Measurements from ENCODE around the gene TRMT2A. TPM values are rescaled to one million over a fixed set of nuclear protein-coding genes. Genes with fewer than 3 reads are reported as not detected.
"Not testable (repeated sequence)": the region's sequence is repeated elsewhere in the genome, so short reads cannot be mapped to it uniquely, and the experiment has no call there.

Gene TRMT2A
- total RNA-seq, 1 experiment from 2014 or later = 66.7 TPM

GRCh38 chr22:20068640-20069039 is 48.4 kb downstream of the TRMT2A start:
- no peaks in the 10 kb centered on the region for H3K4me1 ChIP-seq (ENCODE audit: control insufficient read depth, insufficient read depth, low read length)
- BruUV-seq (replicated peaks) = no TSS peak
- ChIA-PET POLR2A (interaction anchor here (0.6 kb wide), 1 partner anchor 42 kb away, joined by 7 read pairs; no protein-coding TSS in a partner anchor), CTCF (no interaction called here)
- intact Hi-C loops (cut with micrococcal nuclease; ENCODE audit: unreplicated experiment) (no loop called here), in situ Hi-C loops (cut with HindIII; ENCODE audit: low pct_unique_long_range_greater_than_20kb, low sequenced_read_pairs) (no loop called here)
- no peaks in the 10 kb centered on the region for H3K9me3 ChIP-seq (ENCODE audit: control insufficient read depth, insufficient read depth, low read depth, low read length)
- DNase-seq (ENCODE audit: low read depth, low spot score) = no peak
- no peaks in the 10 kb centered on the region for H3K27me3 ChIP-seq (ENCODE audit: control insufficient read depth, insufficient read depth, low read length)
- TF ChIP-seq CTCF (IDR thresholded peaks at IDR 0.05) (no peak), REST (IDR thresholded peaks at IDR 0.05; ENCODE audit: insufficient read depth in 1 of 2, low read depth in 2 of 2, low read length in 1 of 2) (no peak), POLR2AphosphoS5 (IDR thresholded peaks at IDR 0.05; ENCODE audit: low read depth, low read length) (no peak), TCF7L2 (IDR thresholded peaks at IDR 0.05; ENCODE audit: low read depth, low read length) (no peak), SIN3A (IDR thresholded peaks at IDR 0.05; ENCODE audit: borderline replicate concordance, insufficient read depth, low read depth, low read length) (no peak)
- no peak overlapping the region for H3K4me3 ChIP-seq (ENCODE audit: low read depth in 2 of 2, low read length in 2 of 2)
- H3K27ac ChIP-seq (ENCODE audit: low read length) = no peak overlapping the region
- H3K36me3 ChIP-seq (ENCODE audit: control insufficient read depth, insufficient read depth, low read length) = no peaks in the 10 kb centered on the region
- ATAC-seq = no peak

- POLR2A ChIA-PET; ATAC-seq; intact Hi-C loops (cut with micrococcal nuclease; ENCODE audit: unreplicated experiment); in situ Hi-C loops (cut with HindIII; ENCODE audit: low pct_unique_long_range_greater_than_20kb, low sequenced_read_pairs); H3K27me3 ChIP-seq (ENCODE audit: control insufficient read depth, insufficient read depth, low read length); DNase-seq (ENCODE audit: low read depth, low spot score); H3K4me3 ChIP-seq (ENCODE audit: low read depth in 2 of 2, low read length in 2 of 2); H3K27ac ChIP-seq (ENCODE audit: low read length); H3K4me1 ChIP-seq (ENCODE audit: control insufficient read depth, insufficient read depth, low read length); BruUV-seq (replicated peaks); H3K36me3 ChIP-seq (ENCODE audit: control insufficient read depth, insufficient read depth, low read length); H3K9me3 ChIP-seq (ENCODE audit: control insufficient read depth, insufficient read depth, low read depth, low read length): not testable (repeated sequence)
- CTCF ChIA-PET = interaction anchor here (0.6 kb wide), 2 partner anchors 27 to 53 kb away, joined by 4 to 6 read pairs; no protein-coding TSS in a partner anchor
These were observed 49.7 kb downstream of the TRMT2A start for GRCh38 chr22:20067384-20067682.

- ATAC-seq = no peak
- intact Hi-C loops (cut with micrococcal nuclease; ENCODE audit: unreplicated experiment) = no loop called here
- no peaks in the 10 kb centered on the region for H3K9me3 ChIP-seq (ENCODE audit: control insufficient read depth, insufficient read depth, low read depth, low read length)
- ChIA-PET CTCF (interaction anchor here (0.6 kb wide), 1 partner anchor 655 kb away, joined by 3 read pairs; no protein-coding TSS in a partner anchor), POLR2A (interaction anchor here (0.7 kb wide), 1 partner anchor 12 kb away, joined by 12 read pairs; no protein-coding TSS in a partner anchor)
- H3K4me1 ChIP-seq (ENCODE audit: control insufficient read depth, insufficient read depth, low read length) = no peaks in the 10 kb centered on the region
- no peak overlapping the region for H3K27ac ChIP-seq (ENCODE audit: low read length)
- TF ChIP-seq POLR2AphosphoS5 (IDR thresholded peaks at IDR 0.05; ENCODE audit: low read depth, low read length) (no peak), CTCF (IDR thresholded peaks at IDR 0.05) (no peak), SIN3A (IDR thresholded peaks at IDR 0.05; ENCODE audit: borderline replicate concordance, insufficient read depth, low read depth, low read length) (no peak), REST (IDR thresholded peaks at IDR 0.05; ENCODE audit: insufficient read depth in 1 of 2, low read depth in 2 of 2, low read length in 1 of 2) (no peak), TCF7L2 (IDR thresholded peaks at IDR 0.05; ENCODE audit: low read depth, low read length) (no peak)
- no peak for DNase-seq (ENCODE audit: low read depth, low spot score)
- no TSS peak for BruUV-seq (replicated peaks)
- in situ Hi-C loops (cut with HindIII; ENCODE audit: low pct_unique_long_range_greater_than_20kb, low sequenced_read_pairs) = no loop called here
- no peaks in the 10 kb centered on the region for H3K27me3 ChIP-seq (ENCODE audit: control insufficient read depth, insufficient read depth, low read length)
- H3K36me3 ChIP-seq (ENCODE audit: control insufficient read depth, insufficient read depth, low read length) = no peaks in the 10 kb centered on the region
- no peak overlapping the region for H3K4me3 ChIP-seq (ENCODE audit: low read depth in 2 of 2, low read length in 2 of 2)
These were observed 50.2 kb downstream of the TRMT2A start for GRCh38 chr22:20066617-20067383.

Measured in Panc1 (cell line).